Sigmoid colon (tissue), 7 donors: Measurements from ENCODE around the gene MRC1. TPM values are rescaled to one million over a fixed set of nuclear protein-coding genes. Genes with fewer than 3 reads are reported as not detected.

Experiments
- DNase-seq: peaks from one replicate; pipeline ENCODE4 v3.0.0-alpha.2; 2019
- H3K27ac ChIP-seq, 4 donors: fragments of 200-600 bp; sonication (generic); one replicate each; pipeline ENCODE4 v1.5.1; 2016 to 2019; ENCODE audit warnings: mild to moderate bottlenecking in 1 of 4
- H3K27me3 ChIP-seq, 3 donors: fragments of 200-600 bp; sonication (generic); one replicate each; pipeline ENCODE4 v1.5.1; 2019; ENCODE audit warnings: mild to moderate bottlenecking in 1 of 3
- H3K36me3 ChIP-seq, 4 donors: fragments of 200-600 bp; sonication (generic); one replicate each; pipeline ENCODE4 v1.5.1; 2016 to 2019
- H3K4me1 ChIP-seq, 4 donors: fragments of 200-600 bp; sonication (generic); one replicate each; pipeline ENCODE4 v1.5.1; 2017 to 2019
- H3K4me3 ChIP-seq, 4 donors: fragments of 200-600 bp; sonication (generic); one replicate each; pipeline ENCODE4 v1.5.1; 2017 to 2019; ENCODE audit warnings: mild to moderate bottlenecking in 2 of 4, moderate library complexity in 1 of 4
- H3K9me3 ChIP-seq, 4 donors: fragments of 200-600 bp in 3 of 4; sonication (generic) in 3 of 4; one replicate each; pipeline versions ENCODE4 v1.5.1 to v1.6.1; 2013 to 2019
- EP300 ChIP-seq, 4 donors: sonication (generic); formaldehyde crosslinking; IDR thresholded peaks; one replicate each; pipeline ENCODE4 v1.6.1; 2017; ENCODE audit warnings: antibody characterized with exemption in 4 of 4
- POLR2A ChIP-seq, 2 donors: fragments of 450-650 bp; IDR thresholded peaks; one replicate each; pipeline ENCODE4 v1.6.1; 2016; ENCODE audit warnings: antibody characterized with exemption in 2 of 2, mild to moderate bottlenecking in 2 of 2, moderate library complexity in 2 of 2
- POLR2AphosphoS5 ChIP-seq, 4 donors: sonication (generic); formaldehyde crosslinking; IDR thresholded peaks; one replicate each; pipeline ENCODE4 v1.6.1; 2017; ENCODE audit warnings: antibody characterized with exemption in 4 of 4
- WGBS, 2 donors: extraction: QIAGEN DNeasy Blood & Tissue Kit; methylation state at CpG; one replicate each; pipeline ENCODE4 v1.1.7; 2013; 5-methylcytosine and 5-hydroxymethylcytosine counted together
- intact Hi-C: fragments of 100-400 bp; cut with DNase I; formaldehyde crosslinking; loops from one replicate; pipeline ENCODE4 v1.15.1; 2023
- polyA plus RNA-seq, 3 donors: library from polyadenylated mRNA; stranded (reverse); fragments of 200-250 nt; gene quantifications; one replicate each; pipeline ENCODE4 v1.2.3, GENCODE V29; 2013
- total RNA-seq, 4 donors: library from RNA; depleted of rRNA; stranded (reverse); fragments of >200 nt; gene quantifications; one replicate each; pipeline ENCODE4 v1.1.0, GENCODE V29; 2016
- TF ChIP-seq, protein P1 (sequence below), 4 experiments: fragments of 450-650 bp in 3 of 4; fragments of 200-600 bp in 1 of 4; IDR thresholded peaks; one replicate each; pipeline ENCODE4 v1.5.1; 2016 to 2019; ENCODE audit warnings: antibody characterized with exemption in 4 of 4, mild to moderate bottlenecking in 3 of 4, moderate library complexity in 2 of 4
- donor health status: healthy with polysubstance abuse.
- donor health status: Bipolar disorder and iron deficiency.
- donor health status: healthy.

The MRC1 gene
- total and polyA plus RNA-seq, 7 donors, result 5.4 to 71.7 (median 28.0) TPM

DNA sequence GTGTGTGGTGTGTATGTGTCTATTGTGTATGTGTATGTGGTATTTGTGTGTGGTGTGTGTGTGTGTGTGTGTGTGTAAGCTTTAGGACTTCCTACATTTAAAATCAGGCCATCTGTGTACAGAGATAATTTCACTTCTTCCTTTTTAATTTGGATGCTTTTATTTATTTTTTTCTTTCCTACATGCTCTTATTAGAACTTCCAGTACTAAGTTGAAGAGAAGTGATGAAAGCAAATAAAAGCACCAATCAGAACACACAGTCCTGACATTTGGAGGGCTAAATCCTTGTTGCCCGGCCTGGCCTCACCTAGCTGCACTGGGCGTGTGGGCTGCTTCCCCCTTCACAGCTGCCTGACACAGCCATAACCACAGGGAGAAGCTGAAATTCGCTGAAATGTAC is 3.8 kb upstream of the MRC1 start:
- Histone ChIP-seq H3K27me3 (no peaks in the 10 kb centered on the region), H3K4me1 (no peaks in the 10 kb centered on the region), H3K9me3 (peaks cover 0 to 4% (median 0%) of the 10 kb centered on the region in 4 donors), H3K4me3 (no peak overlapping the region), H3K27ac (no peak overlapping the region), H3K36me3 (no peaks in the 10 kb centered on the region)
- 46 to 49% methylated on average over 3 of the region's 3 CpGs for WGBS, 2 donors
- TF ChIP-seq POLR2A (IDR thresholded peaks at IDR 0.05) (no peak), POLR2AphosphoS5 (IDR thresholded peaks at IDR 0.05) (no peak), EP300 (IDR thresholded peaks at IDR 0.05) (no peak)
- TF ChIP-seq, protein P1, sequence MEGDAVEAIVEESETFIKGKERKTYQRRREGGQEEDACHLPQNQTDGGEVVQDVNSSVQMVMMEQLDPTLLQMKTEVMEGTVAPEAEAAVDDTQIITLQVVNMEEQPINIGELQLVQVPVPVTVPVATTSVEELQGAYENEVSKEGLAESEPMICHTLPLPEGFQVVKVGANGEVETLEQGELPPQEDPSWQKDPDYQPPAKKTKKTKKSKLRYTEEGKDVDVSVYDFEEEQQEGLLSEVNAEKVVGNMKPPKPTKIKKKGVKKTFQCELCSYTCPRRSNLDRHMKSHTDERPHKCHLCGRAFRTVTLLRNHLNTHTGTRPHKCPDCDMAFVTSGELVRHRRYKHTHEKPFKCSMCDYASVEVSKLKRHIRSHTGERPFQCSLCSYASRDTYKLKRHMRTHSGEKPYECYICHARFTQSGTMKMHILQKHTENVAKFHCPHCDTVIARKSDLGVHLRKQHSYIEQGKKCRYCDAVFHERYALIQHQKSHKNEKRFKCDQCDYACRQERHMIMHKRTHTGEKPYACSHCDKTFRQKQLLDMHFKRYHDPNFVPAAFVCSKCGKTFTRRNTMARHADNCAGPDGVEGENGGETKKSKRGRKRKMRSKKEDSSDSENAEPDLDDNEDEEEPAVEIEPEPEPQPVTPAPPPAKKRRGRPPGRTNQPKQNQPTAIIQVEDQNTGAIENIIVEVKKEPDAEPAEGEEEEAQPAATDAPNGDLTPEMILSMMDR (IDR thresholded peaks at IDR 0.05), result no peak
- intact Hi-C loops, result no loop called here
- DNase-seq, result no peak

DNA sequence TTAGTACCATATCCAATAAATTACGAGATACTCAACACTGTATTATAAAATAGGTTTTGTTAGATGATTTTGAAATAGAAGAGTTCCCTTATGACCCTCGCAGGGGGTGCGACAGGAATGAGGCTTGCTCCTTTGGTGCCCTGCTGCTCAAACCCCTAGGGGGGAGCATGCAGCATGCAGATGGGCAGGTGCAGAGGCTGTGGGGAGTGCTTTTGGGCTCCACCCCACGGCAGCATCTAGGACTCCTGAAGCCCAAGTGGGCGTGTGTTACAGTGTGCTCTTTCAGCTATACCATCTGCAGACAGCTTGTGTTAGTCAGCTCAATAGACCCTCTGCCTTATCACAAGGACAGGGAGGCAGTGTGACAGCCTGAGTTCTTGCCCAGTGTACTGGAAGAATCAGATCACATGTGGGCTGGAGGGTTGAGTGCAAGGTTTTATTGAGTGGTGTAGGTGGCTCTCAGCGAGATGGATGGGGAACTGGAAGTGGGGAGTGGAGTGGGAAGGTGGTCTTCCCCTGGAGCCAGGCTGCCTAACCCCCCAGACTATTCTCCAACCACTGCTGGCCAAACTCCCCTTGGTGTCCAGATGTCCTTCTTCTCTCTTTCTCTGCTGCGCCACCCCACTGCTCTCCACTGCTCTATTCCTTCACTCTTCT is 3.1 kb upstream of the MRC1 start:
- intact Hi-C loops, result no loop called here

DNA sequence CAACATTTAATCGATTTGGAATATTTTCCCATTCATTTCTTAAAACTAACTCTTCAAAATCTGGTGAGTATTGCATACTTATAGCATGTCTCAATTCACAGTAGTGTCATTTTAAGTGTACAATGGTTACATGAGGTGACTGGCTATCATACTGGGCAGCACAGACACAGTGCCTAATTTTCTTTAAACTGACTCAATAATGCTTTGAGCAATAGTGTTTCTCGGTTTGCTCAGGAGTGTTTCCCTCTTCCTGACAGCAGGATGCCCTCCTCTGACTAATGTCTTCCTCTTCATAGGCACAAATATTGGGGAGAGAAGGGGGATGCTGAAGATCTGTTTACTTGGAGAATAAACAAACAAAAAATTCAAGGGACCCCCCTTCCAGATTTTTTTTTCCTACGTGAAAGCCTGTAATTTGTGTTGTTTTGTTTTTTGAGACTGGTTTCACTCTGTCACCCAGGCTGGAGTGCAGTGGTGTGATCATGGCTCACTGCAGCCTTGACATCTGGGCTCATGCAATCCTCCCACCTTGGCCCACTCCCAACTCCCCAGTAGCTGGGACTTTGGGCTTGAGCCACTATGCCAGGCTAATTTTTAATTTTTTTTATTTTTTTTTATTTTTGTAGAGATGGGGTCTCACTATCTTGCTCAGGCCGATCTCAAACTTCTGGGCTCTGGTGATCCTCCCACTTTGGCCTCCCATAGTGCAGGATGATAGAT is 2.2 kb downstream of the MRC1 start:
- Histone ChIP-seq H3K9me3 (no peaks in the 10 kb centered on the region), H3K36me3 (no peaks in the 10 kb centered on the region), H3K4me3 (peak overlapping the region in 3 of 4 donors; percentile 12 to 39 (median 29)), H3K27me3 (no peaks in the 10 kb centered on the region), H3K4me1 (no peaks in the 10 kb centered on the region), H3K27ac (no peak overlapping the region)
- 80 to 84% methylated on average over 4 of the region's 4 CpGs for WGBS, 2 donors
- intact Hi-C loops, result no loop called here
- no peak for TF ChIP-seq POLR2AphosphoS5 (IDR thresholded peaks at IDR 0.05)
- TF ChIP-seq EP300 (IDR thresholded peaks at IDR 0.05), result no peak
- TF ChIP-seq, protein P1 (IDR thresholded peaks at IDR 0.05), result no peak
- TF ChIP-seq POLR2A (IDR thresholded peaks at IDR 0.05), result no peak
- DNase-seq, result no peak

More for the DNA sequence above, 3.1 kb upstream of the MRC1 start:
- no peak overlapping the region for H3K4me3 ChIP-seq
- no peaks in the 10 kb centered on the region for H3K4me1 ChIP-seq
- no peak overlapping the region for H3K27ac ChIP-seq
- no peaks in the 10 kb centered on the region for H3K36me3 ChIP-seq
- no peak for DNase-seq
- TF ChIP-seq, protein P1 (IDR thresholded peaks at IDR 0.05), result no peak
- TF ChIP-seq POLR2A (IDR thresholded peaks at IDR 0.05), result no peak
- TF ChIP-seq POLR2AphosphoS5 (IDR thresholded peaks at IDR 0.05), result no peak
- no peak for TF ChIP-seq EP300 (IDR thresholded peaks at IDR 0.05)
- H3K9me3 ChIP-seq, result peaks cover 0 to 4% (median 0%) of the 10 kb centered on the region in 4 donors
- H3K27me3 ChIP-seq, result no peaks in the 10 kb centered on the region
- WGBS, 2 donors, result 26 to 35% methylated on average over 7 of the region's 7 CpGs

DNA sequence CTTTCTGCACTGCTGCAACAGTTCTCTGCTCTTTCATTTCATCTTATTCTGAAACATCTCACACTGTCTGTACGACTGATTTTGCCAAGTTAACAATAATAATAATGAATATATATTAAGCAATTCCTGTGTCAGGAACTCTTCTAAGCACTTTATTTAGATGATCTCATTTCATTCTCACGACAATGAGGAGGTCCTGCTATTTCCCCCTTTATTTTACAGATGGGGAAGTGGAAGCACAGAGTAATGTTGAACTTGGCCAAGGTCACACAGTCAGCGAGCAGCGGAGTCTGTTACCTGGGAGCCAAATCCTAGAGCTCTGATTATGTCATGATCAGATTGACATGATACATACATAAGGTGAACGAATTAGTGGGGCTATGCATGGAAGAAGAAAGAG is 5.8 kb downstream of the MRC1 start:
- H3K4me3 ChIP-seq, result no peak overlapping the region
- no peaks in the 10 kb centered on the region for H3K27me3 ChIP-seq
- H3K27ac ChIP-seq, result no peak overlapping the region
- no peaks in the 10 kb centered on the region for H3K4me1 ChIP-seq
- TF ChIP-seq POLR2A (IDR thresholded peaks at IDR 0.05), result no peak
- TF ChIP-seq, protein P1 (IDR thresholded peaks at IDR 0.05), result no peak
- TF ChIP-seq EP300 (IDR thresholded peaks at IDR 0.05), result no peak
- TF ChIP-seq POLR2AphosphoS5 (IDR thresholded peaks at IDR 0.05), result no peak
- WGBS, 2 donors, result 64 to 72% methylated on average over 5 of the region's 5 CpGs
- intact Hi-C loops, result no loop called here
- H3K9me3 ChIP-seq, result no peaks in the 10 kb centered on the region
- DNase-seq, result no peak
- no peaks in the 10 kb centered on the region for H3K36me3 ChIP-seq
